Measurements from ENCODE around the gene MATCAP1.

GRCh38 chr16:67192781-67193361 lies 9.1 kb upstream of the MATCAP1 start:
- TF ChIP-seq CTCF (IDR thresholded peaks at IDR 0.05) = no peak
- TF ChIP-seq POLR2A (IDR thresholded peaks at IDR 0.05) = no peak

Measured in thyroid gland (tissue), 4 donors.